Measurements from ENCODE around the gene NEK8. TPM values are rescaled to one million over a fixed set of nuclear protein-coding genes. Genes with fewer than 3 reads are reported as not detected.

NEK8 gene
- total RNA-seq, 2 experiments from 2014 or later = 14.0 to 17.0 TPM

DNA sequence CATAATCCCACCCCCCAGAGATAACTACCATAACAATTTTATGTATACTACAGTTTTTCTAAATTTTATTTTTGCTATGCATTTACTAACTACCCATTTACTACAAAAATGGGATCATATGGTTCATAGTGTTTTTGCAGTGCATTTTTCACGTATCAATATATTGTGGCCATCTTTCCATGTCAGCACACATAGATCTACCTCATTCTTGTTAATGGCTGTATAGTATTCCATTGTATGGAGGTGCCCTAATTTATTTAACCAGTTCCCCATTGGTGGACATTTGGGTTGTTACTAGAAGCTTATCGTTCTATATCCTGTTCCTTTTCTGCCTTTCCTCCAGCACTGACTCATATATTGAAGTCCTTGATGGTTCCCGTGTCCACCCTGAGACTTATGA, 39.6 kb upstream of the NEK8 start:
- H3K27ac ChIP-seq (ENCODE audit: low read depth, low read length, poor library complexity, severe bottlenecking) = no peak overlapping the region
- peaks cover 90% of the 10 kb centered on the region for H3K36me3 ChIP-seq (ENCODE audit: insufficient read depth, low read length)
- no peaks in the 10 kb centered on the region for H3K4me1 ChIP-seq (ENCODE audit: insufficient read depth, low read length, poor library complexity, severe bottlenecking)
- no peaks in the 10 kb centered on the region for H3K9me3 ChIP-seq (ENCODE audit: low read length)
- H3K4me3 ChIP-seq (ENCODE audit: low read depth, low read length, poor library complexity, severe bottlenecking) = no peak overlapping the region
- H4K20me1 ChIP-seq (ENCODE audit: insufficient read depth, low read length) = no peaks in the 10 kb centered on the region
- CTCF ChIA-PET (ENCODE audit: unreplicated experiment) = no interaction called here
- H3K79me2 ChIP-seq (ENCODE audit: insufficient read depth, low read depth, low read length) = no peaks in the 10 kb centered on the region
- POLR2A ChIA-PET = interaction anchor here (1.3 kb wide), 1 partner anchor 11 kb away, joined by 3 read pairs; no protein-coding TSS in a partner anchor
- TF ChIP-seq EZH2phosphoT487 (IDR thresholded peaks at IDR 0.05; ENCODE audit: borderline replicate concordance, low read depth, low read length) (no peak), CTCF (conservative IDR thresholded peaks at IDR 0.05; ENCODE audit: low read length) (no peak)
- intact Hi-C loops (cut with micrococcal nuclease; ENCODE audit: unreplicated experiment) = loop anchor here (10.0 kb wide), 1 partner anchor 64 kb away; no protein-coding TSS in a partner anchor
- H2AFZ ChIP-seq (ENCODE audit: low read length) = no peak overlapping the region
- no peak for DNase-seq (ENCODE audit: low spot score)
- H3K4me2 ChIP-seq (ENCODE audit: low read length) = no peak overlapping the region
- H3K9me2 ChIP-seq (ENCODE audit: insufficient read depth, low read length) = no peaks in the 10 kb centered on the region
- BruUV-seq (replicated peaks) = no TSS peak

- no peaks in the 10 kb centered on the region for H3K4me1 ChIP-seq (ENCODE audit: insufficient read depth, low read length, poor library complexity, severe bottlenecking)
- DNase-seq (ENCODE audit: low spot score) = no peak
- no peaks in the 10 kb centered on the region for H3K9me3 ChIP-seq (ENCODE audit: low read length)
- no peaks in the 10 kb centered on the region for H3K9me2 ChIP-seq (ENCODE audit: insufficient read depth, low read length)
- no peak overlapping the region for H3K4me2 ChIP-seq (ENCODE audit: low read length)
- H2AFZ ChIP-seq (ENCODE audit: low read length) = no peak overlapping the region
- no peak overlapping the region for H3K4me3 ChIP-seq (ENCODE audit: low read depth, low read length, poor library complexity, severe bottlenecking)
- CTCF ChIA-PET (ENCODE audit: unreplicated experiment) = no interaction called here
- BruUV-seq (replicated peaks) = no TSS peak
- TF ChIP-seq CTCF (conservative IDR thresholded peaks at IDR 0.05; ENCODE audit: low read length) = no peak
- no peak for TF ChIP-seq EZH2phosphoT487 (IDR thresholded peaks at IDR 0.05; ENCODE audit: borderline replicate concordance, low read depth, low read length)
- no peak overlapping the region for H3K27ac ChIP-seq (ENCODE audit: low read depth, low read length, poor library complexity, severe bottlenecking)
- no peaks in the 10 kb centered on the region for H3K79me2 ChIP-seq (ENCODE audit: insufficient read depth, low read depth, low read length)
- intact Hi-C loops (cut with micrococcal nuclease; ENCODE audit: unreplicated experiment) = no loop called here
- POLR2A ChIA-PET = interaction anchor here (0.7 kb wide), 1 partner anchor 93 kb away, joined by 3 read pairs; no protein-coding TSS in a partner anchor
- peaks cover 90% of the 10 kb centered on the region for H3K36me3 ChIP-seq (ENCODE audit: insufficient read depth, low read length)
- no peaks in the 10 kb centered on the region for H4K20me1 ChIP-seq (ENCODE audit: insufficient read depth, low read length)
Observed at GRCh38 chr17:28693869-28694268, 34.7 kb upstream of the NEK8 start.

DNA sequence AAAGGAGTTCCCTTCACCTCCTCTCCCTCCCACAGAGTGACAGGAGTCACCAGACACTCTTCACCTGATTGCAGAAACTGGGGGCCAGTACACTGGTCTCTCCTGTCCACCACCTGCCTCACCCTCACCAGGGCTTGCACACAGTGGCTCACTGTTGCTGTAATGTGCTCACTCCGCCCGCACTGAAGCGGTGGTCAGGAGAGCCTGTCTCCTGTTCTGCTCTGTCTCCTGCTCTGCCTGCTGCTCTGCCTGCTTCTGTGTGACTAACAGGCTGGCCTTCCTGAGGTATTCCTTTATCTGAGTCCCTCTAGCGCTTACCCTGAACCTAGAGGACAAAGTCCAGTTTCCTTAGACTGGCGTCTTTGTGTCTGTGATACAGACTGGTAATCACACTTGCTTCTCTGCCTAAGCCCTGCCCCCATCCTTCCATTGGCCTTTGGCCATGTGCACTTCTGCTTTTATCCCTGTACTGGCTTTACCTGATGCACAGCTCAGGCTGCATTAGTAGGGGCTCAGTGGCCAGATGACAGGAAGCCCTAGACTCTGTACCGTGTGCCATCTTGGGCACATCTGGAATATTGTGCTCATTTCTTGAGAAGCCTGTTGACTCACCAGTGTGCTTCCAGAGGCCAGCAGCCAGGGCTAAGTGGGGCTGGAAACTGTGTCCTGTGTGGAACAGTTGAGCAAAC, 30.2 kb upstream of the NEK8 start:
- Histone ChIP-seq H3K4me1 (ENCODE audit: insufficient read depth, low read length, poor library complexity, severe bottlenecking) (no peaks in the 10 kb centered on the region), H3K9me2 (ENCODE audit: insufficient read depth, low read length) (no peaks in the 10 kb centered on the region), H4K20me1 (ENCODE audit: insufficient read depth, low read length) (no peaks in the 10 kb centered on the region), H3K79me2 (ENCODE audit: insufficient read depth, low read depth, low read length) (no peaks in the 10 kb centered on the region), H3K4me2 (ENCODE audit: low read length) (no peak overlapping the region), H3K27ac (ENCODE audit: low read depth, low read length, poor library complexity, severe bottlenecking) (no peak overlapping the region), H3K9me3 (ENCODE audit: low read length) (no peaks in the 10 kb centered on the region), H3K36me3 (ENCODE audit: insufficient read depth, low read length) (peaks cover 99% of the 10 kb centered on the region), H2AFZ (ENCODE audit: low read length) (no peak overlapping the region), H3K4me3 (ENCODE audit: low read depth, low read length, poor library complexity, severe bottlenecking) (no peak overlapping the region)
- no peak for DNase-seq (ENCODE audit: low spot score)
- CTCF ChIA-PET (ENCODE audit: unreplicated experiment) = interaction anchor here (0.6 kb wide), 1 partner anchor 45 kb away, joined by 3 read pairs; no protein-coding TSS in a partner anchor
- no TSS peak for BruUV-seq (replicated peaks)
- POLR2A ChIA-PET = interaction anchor here (0.5 kb wide), 1 partner anchor 66 kb away, joined by 3 read pairs; no protein-coding TSS in a partner anchor
- intact Hi-C loops (cut with micrococcal nuclease; ENCODE audit: unreplicated experiment) = no loop called here
- TF ChIP-seq CTCF (conservative IDR thresholded peaks at IDR 0.05; ENCODE audit: low read length) = no peak
- no peak for TF ChIP-seq EZH2phosphoT487 (IDR thresholded peaks at IDR 0.05; ENCODE audit: borderline replicate concordance, low read depth, low read length)
